Measurements from ENCODE around the gene ALG11.
"Not testable (repeated sequence)": the region's sequence is repeated elsewhere in the genome, so short reads cannot be mapped to it uniquely, and the experiment has no call there.

ALG11 gene

GRCh38 chr13:52027832-52028231, 15.6 kb downstream of the ALG11 start:
- no peak for DNase-seq (ENCODE audit: low read depth)

GRCh38 chr13:52029569-52029968, 17.4 kb downstream of the ALG11 start:
- no peak for DNase-seq (ENCODE audit: low read depth)

- not testable (repeated sequence) for DNase-seq (ENCODE audit: low read depth)
These were observed 18.2 kb downstream of the ALG11 start for GRCh38 chr13:52030401-52030800.

GRCh38 chr13:52033039-52033438, 20.8 kb downstream of the ALG11 start:
- DNase-seq (ENCODE audit: low read depth): no peak

GRCh38 chr13:52034616-52035226, 22.5 kb downstream of the ALG11 start:
- DNase-seq (ENCODE audit: low read depth): no peak

GRCh38 chr13:52036037-52036436, 23.8 kb downstream of the ALG11 start:
- DNase-seq (ENCODE audit: low read depth): no peak

- no peak for DNase-seq (ENCODE audit: low read depth)
These were observed 31.5 kb downstream of the ALG11 start for GRCh38 chr13:52043675-52044074.

GRCh38 chr13:52047463-52047862, 35.3 kb downstream of the ALG11 start:
- no peak for DNase-seq (ENCODE audit: low read depth)

GRCh38 chr13:52048516-52048915, 36.3 kb downstream of the ALG11 start:
- no peak for DNase-seq (ENCODE audit: low read depth)

GRCh38 chr13:52051400-52051799, 39.2 kb downstream of the ALG11 start:
- no peak for DNase-seq (ENCODE audit: low read depth)

- DNase-seq (ENCODE audit: low read depth): no peak
These were observed 41.3 kb downstream of the ALG11 start for GRCh38 chr13:52053460-52053859.

GRCh38 chr13:52061064-52061463, 48.9 kb downstream of the ALG11 start:
- DNase-seq (ENCODE audit: low read depth): not testable (repeated sequence)

GRCh38 chr13:52061587-52061986, 49.4 kb downstream of the ALG11 start:
- no peak for DNase-seq (ENCODE audit: low read depth)

- DNase-seq (ENCODE audit: low read depth): no peak
These were observed 55.0 kb downstream of the ALG11 start for GRCh38 chr13:52067237-52067636.

- no peak for DNase-seq (ENCODE audit: low read depth)
These were observed 58.8 kb downstream of the ALG11 start for GRCh38 chr13:52070929-52071523.

Measured in activated T-helper 1 cell treated with Interleukin-2 at 50 U/mL for 16 hours (primary cell).